Measurements from ENCODE around the gene ARHGAP6. TPM values are rescaled to one million over a fixed set of nuclear protein-coding genes. Genes with fewer than 3 reads are reported as not detected.

Gene ARHGAP6
- total and polyA plus RNA-seq, 2 experiments from 2014 or later, result 0.26 to 0.59 TPM

DNA sequence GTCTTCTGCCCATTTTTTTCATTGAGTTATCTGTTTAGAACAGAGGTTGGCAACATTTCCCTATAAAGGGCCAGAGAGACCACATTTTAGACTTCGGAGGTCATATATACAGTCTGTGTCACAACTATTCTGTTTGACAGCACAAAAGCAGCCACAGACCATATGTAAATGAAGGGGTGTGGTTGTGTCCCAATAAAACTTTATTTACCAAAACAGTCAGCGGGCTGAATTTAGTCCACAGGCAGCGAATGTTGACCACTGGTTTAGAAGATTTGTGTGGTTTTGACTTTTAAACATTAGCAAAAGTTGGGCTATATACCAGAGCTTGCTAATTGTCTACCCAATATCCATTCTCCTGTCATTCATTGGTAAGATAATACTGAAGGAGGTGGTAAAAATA, 221.7 kb downstream of the ARHGAP6 start (continued):
- TF ChIP-seq, protein P1, sequence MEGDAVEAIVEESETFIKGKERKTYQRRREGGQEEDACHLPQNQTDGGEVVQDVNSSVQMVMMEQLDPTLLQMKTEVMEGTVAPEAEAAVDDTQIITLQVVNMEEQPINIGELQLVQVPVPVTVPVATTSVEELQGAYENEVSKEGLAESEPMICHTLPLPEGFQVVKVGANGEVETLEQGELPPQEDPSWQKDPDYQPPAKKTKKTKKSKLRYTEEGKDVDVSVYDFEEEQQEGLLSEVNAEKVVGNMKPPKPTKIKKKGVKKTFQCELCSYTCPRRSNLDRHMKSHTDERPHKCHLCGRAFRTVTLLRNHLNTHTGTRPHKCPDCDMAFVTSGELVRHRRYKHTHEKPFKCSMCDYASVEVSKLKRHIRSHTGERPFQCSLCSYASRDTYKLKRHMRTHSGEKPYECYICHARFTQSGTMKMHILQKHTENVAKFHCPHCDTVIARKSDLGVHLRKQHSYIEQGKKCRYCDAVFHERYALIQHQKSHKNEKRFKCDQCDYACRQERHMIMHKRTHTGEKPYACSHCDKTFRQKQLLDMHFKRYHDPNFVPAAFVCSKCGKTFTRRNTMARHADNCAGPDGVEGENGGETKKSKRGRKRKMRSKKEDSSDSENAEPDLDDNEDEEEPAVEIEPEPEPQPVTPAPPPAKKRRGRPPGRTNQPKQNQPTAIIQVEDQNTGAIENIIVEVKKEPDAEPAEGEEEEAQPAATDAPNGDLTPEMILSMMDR (conservative IDR thresholded peaks at IDR 0.05; ENCODE audit: low read depth in 2 of 2), result no peak
- no peak for TF ChIP-seq STAT1 (IDR thresholded peaks at IDR 0.05; ENCODE audit: unreplicated experiment)
- TF ChIP-seq POLR2AphosphoS5 (IDR thresholded peaks at IDR 0.05; ENCODE audit: low read depth), result no peak
- TF ChIP-seq, protein P2, sequence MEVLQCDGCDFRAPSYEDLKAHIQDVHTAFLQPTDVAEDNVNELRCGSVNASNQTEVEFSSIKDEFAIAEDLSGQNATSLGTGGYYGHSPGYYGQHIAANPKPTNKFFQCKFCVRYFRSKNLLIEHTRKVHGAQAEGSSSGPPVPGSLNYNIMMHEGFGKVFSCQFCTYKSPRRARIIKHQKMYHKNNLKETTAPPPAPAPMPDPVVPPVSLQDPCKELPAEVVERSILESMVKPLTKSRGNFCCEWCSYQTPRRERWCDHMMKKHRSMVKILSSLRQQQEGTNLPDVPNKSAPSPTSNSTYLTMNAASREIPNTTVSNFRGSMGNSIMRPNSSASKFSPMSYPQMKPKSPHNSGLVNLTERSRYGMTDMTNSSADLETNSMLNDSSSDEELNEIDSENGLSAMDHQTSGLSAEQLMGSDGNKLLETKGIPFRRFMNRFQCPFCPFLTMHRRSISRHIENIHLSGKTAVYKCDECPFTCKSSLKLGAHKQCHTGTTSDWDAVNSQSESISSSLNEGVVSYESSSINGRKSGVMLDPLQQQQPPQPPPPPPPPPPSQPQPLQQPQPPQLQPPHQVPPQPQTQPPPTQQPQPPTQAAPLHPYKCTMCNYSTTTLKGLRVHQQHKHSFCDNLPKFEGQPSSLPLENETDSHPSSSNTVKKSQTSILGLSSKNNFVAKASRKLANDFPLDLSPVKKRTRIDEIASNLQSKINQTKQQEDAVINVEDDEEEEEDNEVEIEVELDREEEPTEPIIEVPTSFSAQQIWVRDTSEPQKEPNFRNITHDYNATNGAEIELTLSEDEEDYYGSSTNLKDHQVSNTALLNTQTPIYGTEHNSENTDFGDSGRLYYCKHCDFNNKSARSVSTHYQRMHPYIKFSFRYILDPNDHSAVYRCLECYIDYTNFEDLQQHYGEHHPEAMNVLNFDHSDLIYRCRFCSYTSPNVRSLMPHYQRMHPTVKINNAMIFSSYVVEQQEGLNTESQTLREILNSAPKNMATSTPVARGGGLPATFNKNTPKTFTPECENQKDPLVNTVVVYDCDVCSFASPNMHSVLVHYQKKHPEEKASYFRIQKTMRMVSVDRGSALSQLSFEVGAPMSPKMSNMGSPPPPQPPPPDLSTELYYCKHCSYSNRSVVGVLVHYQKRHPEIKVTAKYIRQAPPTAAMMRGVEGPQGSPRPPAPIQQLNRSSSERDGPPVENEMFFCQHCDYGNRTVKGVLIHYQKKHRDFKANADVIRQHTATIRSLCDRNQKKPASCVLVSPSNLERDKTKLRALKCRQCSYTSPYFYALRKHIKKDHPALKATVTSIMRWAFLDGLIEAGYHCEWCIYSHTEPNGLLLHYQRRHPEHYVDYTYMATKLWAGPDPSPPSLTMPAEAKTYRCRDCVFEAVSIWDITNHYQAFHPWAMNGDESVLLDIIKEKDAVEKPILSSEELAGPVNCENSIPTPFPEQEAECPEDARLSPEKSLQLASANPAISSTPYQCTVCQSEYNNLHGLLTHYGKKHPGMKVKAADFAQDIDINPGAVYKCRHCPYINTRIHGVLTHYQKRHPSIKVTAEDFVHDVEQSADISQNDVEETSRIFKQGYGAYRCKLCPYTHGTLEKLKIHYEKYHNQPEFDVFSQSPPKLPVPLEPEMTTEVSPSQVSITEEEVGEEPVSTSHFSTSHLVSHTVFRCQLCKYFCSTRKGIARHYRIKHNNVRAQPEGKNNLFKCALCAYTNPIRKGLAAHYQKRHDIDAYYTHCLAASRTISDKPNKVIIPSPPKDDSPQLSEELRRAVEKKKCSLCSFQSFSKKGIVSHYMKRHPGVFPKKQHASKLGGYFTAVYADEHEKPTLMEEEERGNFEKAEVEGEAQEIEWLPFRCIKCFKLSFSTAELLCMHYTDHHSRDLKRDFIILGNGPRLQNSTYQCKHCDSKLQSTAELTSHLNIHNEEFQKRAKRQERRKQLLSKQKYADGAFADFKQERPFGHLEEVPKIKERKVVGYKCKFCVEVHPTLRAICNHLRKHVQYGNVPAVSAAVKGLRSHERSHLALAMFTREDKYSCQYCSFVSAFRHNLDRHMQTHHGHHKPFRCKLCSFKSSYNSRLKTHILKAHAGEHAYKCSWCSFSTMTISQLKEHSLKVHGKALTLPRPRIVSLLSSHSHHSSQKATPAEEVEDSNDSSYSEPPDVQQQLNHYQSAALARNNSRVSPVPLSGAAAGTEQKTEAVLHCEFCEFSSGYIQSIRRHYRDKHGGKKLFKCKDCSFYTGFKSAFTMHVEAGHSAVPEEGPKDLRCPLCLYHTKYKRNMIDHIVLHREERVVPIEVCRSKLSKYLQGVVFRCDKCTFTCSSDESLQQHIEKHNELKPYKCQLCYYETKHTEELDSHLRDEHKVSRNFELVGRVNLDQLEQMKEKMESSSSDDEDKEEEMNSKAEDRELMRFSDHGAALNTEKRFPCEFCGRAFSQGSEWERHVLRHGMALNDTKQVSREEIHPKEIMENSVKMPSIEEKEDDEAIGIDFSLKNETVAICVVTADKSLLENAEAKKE (CRISPR knock-in tag; IDR thresholded peaks at IDR 0.05), result no peak
- TF ChIP-seq ZNF331 (CRISPR knock-in tag; IDR thresholded peaks at IDR 0.05; ENCODE audit: low read depth), result no peak

DNA sequence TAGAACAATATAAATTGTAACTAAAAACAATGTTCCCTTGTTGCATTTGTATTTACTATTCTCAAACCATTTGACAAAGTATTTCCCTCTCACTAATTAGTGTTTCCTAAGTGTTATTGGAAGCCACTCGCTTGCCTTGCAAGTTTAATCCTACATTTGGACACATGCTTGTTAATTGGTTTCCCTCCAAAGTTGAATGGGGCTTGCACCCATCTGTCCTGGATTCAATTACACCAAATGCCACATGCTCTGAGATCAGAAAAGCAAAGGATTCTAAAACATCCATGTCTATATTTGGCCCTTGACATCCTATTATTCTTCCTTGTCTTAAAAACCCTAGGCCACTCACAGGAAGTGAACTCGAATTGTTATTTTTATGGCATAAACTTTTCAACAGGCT, 225.9 kb downstream of the ARHGAP6 start:
- no peak overlapping the region for H3K4me2 ChIP-seq
- H3K4me3 ChIP-seq, result no peak overlapping the region
- Mint-ChIP-seq H3K4me3 (no peak overlapping the region), H3K4me1 (peaks cover 15% of the 10 kb centered on the region), H3K9me3 (no peaks in the 10 kb centered on the region), H3K36me3 (ENCODE audit: low read depth) (no peaks in the 10 kb centered on the region), H3K27ac (no peak overlapping the region), H3K27me3 (ENCODE audit: insufficient read depth, low read depth, poor library complexity) (no peaks in the 10 kb centered on the region)
- no peaks in the 10 kb centered on the region for H3K79me2 ChIP-seq (replicated peaks; ENCODE audit: insufficient read depth)
- no peaks in the 10 kb centered on the region; the same call in 1 of the 2 replicates for H3K4me1 ChIP-seq (ENCODE audit: insufficient read depth)
- ATAC-seq (no peak), DNase-seq (ENCODE audit: low spot score) (no peak)
- TF ChIP-seq NANOG (IDR thresholded peaks at IDR 0.05; ENCODE audit: borderline replicate concordance), result no peak
- no peak overlapping the region for H2AFZ ChIP-seq
- no peaks in the 10 kb centered on the region for H3F3A ChIP-seq (replicated peaks; ENCODE audit: low read depth)
- H3K9me2 ChIP-seq (ENCODE audit: insufficient read depth), result no peaks in the 10 kb centered on the region
- H4K20me1 ChIP-seq (replicated peaks; ENCODE audit: insufficient read depth), result no peaks in the 10 kb centered on the region
- no peak overlapping the region for H3K27ac ChIP-seq (ENCODE audit: low read depth)
- no peaks in the 10 kb centered on the region for H3K36me3 ChIP-seq (ENCODE audit: insufficient read depth)
- no peaks in the 10 kb centered on the region for H3K27me3 ChIP-seq (ENCODE audit: insufficient read depth)
